GM12891 (cell line): Measurements from ENCODE around the gene MKKS. TPM values are rescaled to one million over a fixed set of nuclear protein-coding genes. Genes with fewer than 3 reads are reported as not detected.

ENCODE experiments used
- DNase-seq: peaks from one replicate; pipeline ENCODE4 v3.0.0; 2011; ENCODE audit warnings: low spot score; ENCODE audit not compliant: insufficient read length
- FAIRE-seq: peaks from 2 replicates; lab custom pipeline; 2011; peaks lifted over from hg19 to GRCh38; lab: Jason Lieb, UNC
- PAX5 ChIP-seq: IDR thresholded peaks from 2 replicates; pipeline ENCODE4 v1.6.1; 2011; ENCODE audit warnings: low read length, moderate library complexity, mild to moderate bottlenecking; ENCODE audit not compliant: insufficient read depth, severe bottlenecking
- POLR2A ChIP-seq: IDR thresholded peaks from 2 replicates; pipeline ENCODE4 v1.6.1; 2011; ENCODE audit warnings: low read depth, low read length, control low read depth
- POLR2AphosphoS5 ChIP-seq: IDR thresholded peaks from 2 replicates; pipeline ENCODE4 v1.6.1; 2011; ENCODE audit warnings: low read depth, low read length, control low read depth
- POU2F2 ChIP-seq: IDR thresholded peaks from 2 replicates; pipeline ENCODE4 v1.6.1; 2011; ENCODE audit warnings: low read depth, mild to moderate bottlenecking, control low read depth, low read length, moderate library complexity
- SPI1 ChIP-seq: IDR thresholded peaks from 2 replicates; pipeline ENCODE4 v1.6.1; 2011; ENCODE audit warnings: low read depth, low read length, control low read depth
- TAF1 ChIP-seq: IDR thresholded peaks from 2 replicates; pipeline ENCODE4 v1.6.1; 2011; ENCODE audit warnings: low read depth, low read length, control low read depth
- polyA plus RNA-seq: library from polyadenylated mRNA; unstranded; fragments of >200 nt; gene quantifications from one replicate; pipeline ENCODE4 v1.2.1, GENCODE V29; 2012; ENCODE audit warnings: low read depth, missing spikeins, inconsistent platforms; ENCODE audit not compliant: missing spikeins

Gene MKKS
- 3.1 TPM for polyA plus RNA-seq

- TF ChIP-seq PAX5 (peak; percentile 20), SPI1 (no peak), POU2F2 (0 out of 2 replicates have a peak, but pooled peaks have one; percentile 17), TAF1 (peak; percentile 33; the same call in 1 of the 2 replicates), POLR2A (no peak; the same call in 1 of the 2 replicates), POLR2AphosphoS5 (no peak)
- DNase-seq (peak; percentile 55), FAIRE-seq (peak; percentile 95)
Observed at GRCh38 chr20:10433623-10434466, at the start of gene MKKS. TSS of gene MKKS (minus strand) at chr20:10434222. CDS start at chr20:10413514, 20,708 bp downstream.

DNA sequence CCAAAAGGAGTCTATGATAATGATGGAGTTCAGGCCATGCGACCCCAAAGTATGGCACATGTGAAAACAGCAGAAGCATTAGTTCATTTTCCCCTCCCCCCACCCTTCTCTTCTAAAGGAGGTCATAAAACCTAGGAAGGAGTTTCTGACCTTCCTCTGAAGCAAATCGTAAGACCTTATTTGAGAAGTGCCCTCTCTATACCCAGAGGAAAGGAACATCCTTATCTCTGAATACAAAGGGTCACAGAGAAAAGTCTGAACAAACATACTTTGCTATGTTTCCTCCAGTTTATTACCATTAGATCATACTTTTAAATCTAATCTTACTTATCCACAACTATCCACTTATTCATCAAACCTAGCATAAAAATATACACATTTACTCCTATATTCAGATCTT lies 49.7 kb upstream of the MKKS start:
- FAIRE-seq: no peak
- TF ChIP-seq POLR2A (no peak), TAF1 (no peak), SPI1 (no peak), POU2F2 (no peak), PAX5 (no peak), POLR2AphosphoS5 (no peak)
- no peak for DNase-seq

DNA sequence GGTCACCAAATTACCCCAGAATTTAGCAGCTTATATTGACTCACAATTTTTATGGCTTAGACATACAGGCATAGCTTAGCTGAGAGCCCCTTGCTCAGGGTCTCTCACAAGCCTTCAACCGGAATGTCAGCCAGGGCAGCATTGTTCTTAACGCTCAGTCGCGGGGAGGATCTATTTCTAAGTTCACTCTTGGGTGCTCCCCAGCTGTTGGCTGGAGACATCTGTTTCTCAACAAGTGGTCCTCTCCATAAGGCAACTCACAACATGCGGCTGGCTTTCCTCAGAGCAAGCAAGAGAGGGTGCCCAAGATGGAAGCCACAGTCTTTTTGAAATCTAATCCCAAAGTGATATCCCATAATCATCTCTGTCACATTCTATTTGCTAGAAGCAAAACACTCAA lies 47.7 kb upstream of the MKKS start:
- DNase-seq (no peak), FAIRE-seq (no peak)

GRCh38 chr20:10478930-10479329 lies 44.9 kb upstream of the MKKS start:
- no peak for DNase-seq
- no peak for FAIRE-seq
- TF ChIP-seq PAX5 (no peak), SPI1 (no peak), POU2F2 (no peak), POLR2A (no peak), POLR2AphosphoS5 (no peak), TAF1 (no peak)

More for the DNA sequence above, 47.7 kb upstream of the MKKS start:
- TF ChIP-seq POLR2A (no peak), SPI1 (no peak), PAX5 (no peak), TAF1 (no peak), POU2F2 (no peak), POLR2AphosphoS5 (no peak)

DNA sequence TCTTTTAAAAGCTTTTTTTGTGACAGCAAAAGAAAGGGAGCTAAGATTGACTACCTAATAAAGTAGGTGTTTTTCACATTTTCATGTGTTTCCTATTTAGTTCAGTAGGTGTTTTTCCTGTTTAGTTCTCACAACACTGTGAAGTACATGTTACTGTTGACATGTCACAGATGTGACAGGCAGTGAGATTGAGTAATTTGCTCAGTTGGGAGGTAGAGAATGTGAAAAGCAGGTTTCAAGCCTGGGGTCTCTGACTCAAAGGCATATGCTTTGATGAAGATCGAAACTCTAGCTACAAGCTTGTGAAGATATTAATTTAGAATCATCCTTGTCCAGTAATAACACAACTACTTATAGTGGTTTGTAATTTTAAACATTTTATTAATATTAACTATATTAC lies 44.2 kb upstream of the MKKS start:
- FAIRE-seq (peak; percentile 60), DNase-seq (no peak)
- TF ChIP-seq POU2F2 (no peak), POLR2A (no peak), SPI1 (no peak), TAF1 (no peak), PAX5 (no peak), POLR2AphosphoS5 (no peak)

GRCh38 chr20:10476319-10476724 lies 42.3 kb upstream of the MKKS start:
- peak; percentile 97 for TF ChIP-seq SPI1
- no peak for TF ChIP-seq TAF1
- DNase-seq (no peak), FAIRE-seq (peak; percentile 79)

DNA sequence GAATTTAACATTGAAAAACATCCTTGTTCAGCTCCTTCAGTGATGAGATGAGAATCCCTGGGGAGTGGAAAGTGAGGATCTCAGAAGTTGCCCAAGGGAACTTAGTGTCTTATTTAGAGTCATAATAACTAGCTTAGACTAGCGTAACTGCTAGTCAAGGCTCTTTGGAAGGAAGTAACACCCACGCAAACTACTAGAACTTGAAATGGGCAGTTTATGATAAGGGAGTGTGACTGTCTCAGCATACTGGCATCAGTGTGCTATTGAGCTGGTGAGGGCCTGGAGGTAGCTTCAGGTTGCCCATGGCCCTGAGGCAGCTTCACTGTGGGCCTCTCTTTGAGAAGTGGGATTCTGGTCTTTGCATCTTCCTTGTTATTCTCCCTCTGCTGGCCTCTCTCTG lies 41.2 kb upstream of the MKKS start:
- FAIRE-seq (peak; percentile 16), DNase-seq (no peak)
- TF ChIP-seq POLR2A: no peak
- TF ChIP-seq PAX5: no peak
- no peak for TF ChIP-seq POLR2AphosphoS5
- no peak for TF ChIP-seq SPI1
- no peak for TF ChIP-seq POU2F2
- TF ChIP-seq TAF1: no peak

- FAIRE-seq: no peak
- TF ChIP-seq POU2F2 (no peak), POLR2AphosphoS5 (no peak), SPI1 (no peak), POLR2A (no peak), TAF1 (no peak), PAX5 (no peak)
- no peak for DNase-seq
Observed at GRCh38 chr20:10474606-10475184, 40.7 kb upstream of the MKKS start.

GRCh38 chr20:10472871-10473270 lies 38.8 kb upstream of the MKKS start:
- DNase-seq (no peak), FAIRE-seq (no peak)
- TF ChIP-seq POU2F2 (no peak), POLR2A (no peak), TAF1 (no peak), POLR2AphosphoS5 (no peak), SPI1 (no peak), PAX5 (no peak)

GRCh38 chr20:10470276-10470675 lies 36.3 kb upstream of the MKKS start:
- no peak for FAIRE-seq
- TF ChIP-seq TAF1 (no peak), SPI1 (no peak), POLR2A (no peak), PAX5 (no peak), POU2F2 (no peak), POLR2AphosphoS5 (no peak)
- DNase-seq: no peak
